Nucleus accumbens (tissue), 56 donors: ENCODE results near the gene SOX14.
A peak's percentile ranks its signal among the peaks of the same experiment; 100 is the strongest.

Experiments
- DNase-seq, 56 donors: peaks; one replicate each; lab custom pipeline; 2025; lab: John Stamatoyannopoulos, UW

The SOX14 gene

DNA sequence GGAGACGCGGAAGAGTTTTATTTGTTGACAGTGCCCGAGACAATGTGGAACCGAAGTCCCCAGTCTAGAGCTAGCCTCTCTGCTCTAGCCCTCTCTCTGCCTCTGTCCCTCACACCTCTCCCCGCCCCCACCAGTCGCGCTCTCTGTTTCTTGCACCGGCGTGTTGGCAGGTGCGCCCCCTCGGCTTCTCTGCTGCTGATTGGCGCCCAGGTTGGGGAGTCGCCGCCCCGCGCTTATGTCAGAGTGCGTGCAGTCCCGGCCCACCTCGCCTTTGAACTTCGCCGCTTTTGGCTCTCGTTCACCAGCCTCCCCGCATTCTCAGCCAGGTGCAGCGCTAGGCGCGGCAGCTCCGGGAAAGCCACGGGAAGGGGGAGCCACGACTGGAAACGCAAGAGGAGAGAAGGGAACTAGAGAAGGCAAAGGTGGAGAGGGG is at the start of gene SOX14:
Gene SOX14, plus strand, starts transcription at position 315 of the 433 bp plus-strand sequence. CDS start 470 bp downstream, outside the sequence.
- DNase-seq: peak in 1 of 56 donors; percentile 1

DNA sequence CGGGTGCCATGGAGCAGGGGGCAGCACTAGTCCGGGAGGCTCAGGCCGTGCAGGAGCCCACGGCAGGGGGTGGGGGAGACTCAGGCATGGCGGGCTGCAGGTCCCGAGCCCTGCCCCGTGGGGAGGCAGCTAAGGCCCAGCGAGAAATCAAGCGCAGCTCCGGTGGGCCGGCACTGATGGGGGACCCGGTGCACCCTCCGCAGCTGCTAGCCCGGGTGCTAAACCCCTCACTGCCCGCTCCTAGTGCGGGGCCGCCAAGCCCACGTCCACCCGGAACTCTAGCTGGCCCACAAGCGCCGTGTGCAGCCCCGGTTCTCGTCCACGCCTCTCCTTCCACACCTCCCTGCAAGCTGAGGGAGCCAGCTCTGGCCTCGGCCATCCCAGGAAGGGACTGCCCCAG is 49.6 kb upstream of the SOX14 start:
- DNase-seq: no peak

DNA sequence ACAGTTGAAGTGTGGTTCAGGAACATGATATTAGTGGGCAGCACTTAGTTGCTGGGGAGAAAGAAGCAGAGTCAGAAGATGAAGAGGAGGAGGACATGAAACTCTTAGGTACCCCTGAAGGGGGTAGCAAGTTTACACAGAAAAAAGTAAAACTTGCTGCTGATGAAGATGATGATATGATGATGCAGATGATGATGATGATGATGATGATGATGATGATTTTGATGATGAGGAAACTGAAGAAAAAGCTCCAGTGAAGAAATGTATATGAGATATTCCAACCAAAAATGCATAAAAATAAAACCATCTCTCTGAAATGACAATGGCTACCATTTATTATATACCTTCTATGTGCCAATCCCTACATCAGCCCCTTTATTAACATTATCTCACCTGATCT is 39.9 kb upstream of the SOX14 start:
- no peak for DNase-seq

- DNase-seq: no peak
These were observed 26.9 kb upstream of the SOX14 start for GRCh38 chr3:137737208-137737607.

- no peak for DNase-seq
These were observed 25.4 kb upstream of the SOX14 start for GRCh38 chr3:137738710-137739109.

DNA sequence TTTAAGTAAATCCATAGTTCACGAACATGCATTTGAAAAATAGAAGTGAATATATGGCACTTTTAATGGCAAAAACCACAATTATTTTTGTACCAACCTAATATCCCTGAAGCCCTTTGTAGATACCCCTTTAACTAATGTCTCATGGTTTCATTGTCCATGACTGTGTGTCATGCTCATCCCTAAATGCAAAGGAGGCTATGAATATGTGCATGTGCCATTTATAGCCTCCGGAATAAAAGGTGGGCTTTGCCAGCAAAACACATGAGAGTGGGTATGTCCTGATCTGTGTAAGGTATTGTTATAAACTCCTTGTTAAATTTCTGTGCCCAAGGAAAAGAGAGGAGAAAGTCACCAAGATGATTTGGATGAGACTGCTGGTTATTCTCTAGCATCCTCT is 20.5 kb upstream of the SOX14 start:
- no peak for DNase-seq

DNA sequence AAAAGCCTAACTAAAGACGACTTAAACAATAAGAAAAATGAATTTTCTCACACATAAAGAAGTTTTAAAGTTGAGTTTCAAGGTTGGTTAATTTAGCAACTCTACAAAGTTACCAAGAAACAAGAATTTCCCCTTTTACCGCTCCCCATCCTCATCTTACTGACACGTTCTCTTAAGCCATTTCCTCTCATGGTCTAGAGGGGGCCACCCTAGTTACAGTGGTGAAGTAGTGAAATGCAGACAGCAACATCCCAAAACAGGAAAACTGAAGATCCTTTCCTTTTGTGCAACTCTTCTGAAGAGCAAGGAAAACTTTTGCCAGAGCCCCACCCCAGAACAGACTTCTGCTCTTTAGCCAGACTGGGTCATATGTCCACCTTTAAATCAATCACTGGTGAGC is 17.3 kb upstream of the SOX14 start:
- DNase-seq: no peak

GRCh38 chr3:137759505-137759904 is 4.6 kb upstream of the SOX14 start:
- no peak for DNase-seq

GRCh38 chr3:137760341-137761098 is 3.6 kb upstream of the SOX14 start:
- DNase-seq: no peak

DNA sequence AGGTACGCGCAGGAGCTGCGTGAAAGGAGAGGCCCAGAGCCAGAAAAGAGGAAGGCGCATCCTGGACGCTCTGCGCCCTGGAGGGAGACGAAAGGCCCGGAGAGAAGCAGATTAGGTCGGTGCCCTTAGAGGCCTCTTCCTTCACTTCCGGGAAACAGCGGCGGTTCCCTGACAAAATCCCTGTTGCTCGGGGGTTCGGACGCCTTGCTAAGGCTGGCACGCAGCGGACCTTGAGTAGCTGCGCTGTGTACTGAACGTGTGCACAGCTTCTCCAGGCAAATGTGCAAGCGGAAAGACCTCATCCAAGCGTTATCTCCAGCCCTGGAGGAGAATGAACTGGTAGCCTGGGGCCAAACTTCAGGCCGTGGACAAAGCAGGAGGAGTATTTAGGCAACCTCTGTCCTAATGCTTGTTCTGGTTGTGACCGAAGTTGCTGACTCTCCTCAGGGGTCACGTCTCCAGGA is 3.0 kb upstream of the SOX14 start:
- no peak for DNase-seq

GRCh38 chr3:137761563-137762503 is 2.3 kb upstream of the SOX14 start:
- no peak for DNase-seq

DNA sequence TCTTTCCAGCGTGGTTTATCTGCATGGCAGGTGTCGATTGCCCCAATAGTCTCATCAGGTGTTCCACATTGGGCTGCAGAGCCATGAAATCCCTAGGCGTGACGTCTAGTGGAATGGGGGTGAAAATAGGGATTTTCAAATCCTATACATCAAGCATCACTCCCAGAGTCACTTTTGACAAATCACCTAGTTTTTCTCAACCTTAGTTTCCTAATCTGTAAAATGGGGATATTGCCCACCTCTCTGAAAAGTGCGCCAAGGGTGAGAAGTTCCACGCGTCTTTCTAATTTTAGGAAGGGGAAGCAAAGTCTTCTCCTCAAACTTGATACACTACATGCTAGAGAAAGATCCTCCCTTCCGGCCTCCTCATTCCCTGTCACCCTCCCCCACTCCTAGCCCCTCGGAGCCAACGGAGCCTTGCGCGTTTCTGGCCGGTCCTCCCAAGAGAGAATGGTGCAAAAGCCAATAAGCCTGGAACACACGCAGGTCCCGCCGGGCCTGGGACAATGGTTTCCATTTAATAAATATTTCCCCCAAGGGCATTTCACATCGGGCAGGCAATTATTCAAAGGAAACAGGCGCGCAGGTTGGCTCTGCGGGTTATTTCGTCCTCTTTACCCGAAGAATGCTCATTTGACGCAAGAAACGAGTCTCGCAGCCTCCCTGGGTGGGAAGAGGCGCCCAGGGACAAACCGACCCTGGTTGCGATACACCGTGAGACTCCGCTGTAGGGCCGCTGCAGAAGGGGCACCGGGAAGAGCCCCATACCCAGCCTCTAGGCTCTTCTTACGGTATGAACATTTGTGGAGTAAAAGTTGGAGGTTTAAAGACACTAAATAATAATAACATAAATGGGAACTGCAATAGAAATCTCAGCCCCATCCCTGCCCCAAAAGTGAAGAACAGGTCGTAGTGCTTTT is 1.2 kb upstream of the SOX14 start:
- DNase-seq: no peak

- DNase-seq: no peak
These were observed 549 bp upstream of the SOX14 start for GRCh38 chr3:137763594-137763938.

DNA sequence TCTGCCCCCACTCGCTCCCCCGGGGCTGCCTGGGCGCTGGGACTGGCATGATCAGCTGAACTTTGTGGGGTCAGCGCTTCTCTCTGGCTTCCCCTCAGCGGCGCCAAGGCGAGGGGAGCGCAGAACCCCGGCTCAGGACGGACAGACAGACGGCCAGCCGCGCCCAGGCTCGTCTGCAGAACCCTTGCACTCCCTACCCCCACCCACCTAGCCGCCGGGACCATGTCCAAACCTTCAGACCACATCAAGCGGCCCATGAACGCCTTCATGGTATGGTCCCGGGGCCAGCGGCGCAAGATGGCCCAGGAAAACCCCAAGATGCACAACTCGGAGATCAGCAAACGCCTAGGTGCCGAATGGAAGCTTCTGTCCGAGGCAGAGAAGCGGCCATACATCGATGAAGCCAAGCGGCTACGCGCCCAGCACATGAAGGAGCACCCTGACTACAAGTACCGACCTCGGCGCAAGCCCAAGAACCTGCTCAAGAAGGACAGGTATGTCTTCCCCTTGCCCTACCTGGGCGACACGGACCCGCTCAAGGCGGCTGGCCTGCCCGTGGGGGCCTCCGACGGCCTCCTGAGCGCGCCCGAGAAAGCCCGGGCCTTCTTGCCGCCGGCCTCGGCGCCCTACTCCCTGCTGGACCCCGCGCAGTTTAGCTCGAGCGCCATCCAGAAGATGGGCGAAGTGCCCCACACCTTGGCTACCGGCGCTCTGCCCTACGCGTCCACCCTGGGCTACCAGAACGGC is 621 bp downstream of the SOX14 start:
- DNase-seq: no peak

DNA sequence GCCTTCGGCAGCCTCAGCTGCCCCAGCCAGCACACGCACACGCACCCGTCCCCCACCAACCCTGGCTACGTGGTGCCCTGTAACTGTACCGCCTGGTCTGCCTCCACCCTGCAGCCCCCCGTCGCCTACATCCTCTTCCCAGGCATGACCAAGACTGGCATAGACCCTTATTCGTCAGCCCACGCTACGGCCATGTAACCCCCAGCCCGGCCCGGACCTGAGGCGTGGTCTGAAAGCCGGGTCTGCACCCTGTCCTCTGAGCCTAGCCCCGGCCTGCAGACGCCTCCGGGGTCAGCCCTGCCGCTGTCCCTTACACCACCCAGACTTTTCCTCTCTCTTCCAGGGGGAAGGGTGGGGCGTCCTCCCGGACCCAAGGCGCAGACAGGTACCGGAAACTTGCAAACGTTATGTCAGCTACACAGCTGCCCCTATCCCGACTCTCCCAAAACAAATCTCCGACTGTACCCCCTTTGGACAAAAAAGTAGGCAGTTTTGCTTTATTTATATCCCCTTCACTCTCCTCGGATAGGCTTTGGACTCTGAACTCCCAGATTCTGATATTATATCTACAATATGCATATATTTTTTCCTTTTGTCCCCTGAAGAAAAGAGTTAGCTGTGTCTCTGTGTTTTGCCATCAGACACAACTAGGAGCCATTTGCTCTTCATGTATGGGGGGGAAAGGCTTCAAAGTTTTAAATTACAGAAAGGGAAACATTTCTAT is 1.4 kb downstream of the SOX14 start:
- DNase-seq: no peak

DNA sequence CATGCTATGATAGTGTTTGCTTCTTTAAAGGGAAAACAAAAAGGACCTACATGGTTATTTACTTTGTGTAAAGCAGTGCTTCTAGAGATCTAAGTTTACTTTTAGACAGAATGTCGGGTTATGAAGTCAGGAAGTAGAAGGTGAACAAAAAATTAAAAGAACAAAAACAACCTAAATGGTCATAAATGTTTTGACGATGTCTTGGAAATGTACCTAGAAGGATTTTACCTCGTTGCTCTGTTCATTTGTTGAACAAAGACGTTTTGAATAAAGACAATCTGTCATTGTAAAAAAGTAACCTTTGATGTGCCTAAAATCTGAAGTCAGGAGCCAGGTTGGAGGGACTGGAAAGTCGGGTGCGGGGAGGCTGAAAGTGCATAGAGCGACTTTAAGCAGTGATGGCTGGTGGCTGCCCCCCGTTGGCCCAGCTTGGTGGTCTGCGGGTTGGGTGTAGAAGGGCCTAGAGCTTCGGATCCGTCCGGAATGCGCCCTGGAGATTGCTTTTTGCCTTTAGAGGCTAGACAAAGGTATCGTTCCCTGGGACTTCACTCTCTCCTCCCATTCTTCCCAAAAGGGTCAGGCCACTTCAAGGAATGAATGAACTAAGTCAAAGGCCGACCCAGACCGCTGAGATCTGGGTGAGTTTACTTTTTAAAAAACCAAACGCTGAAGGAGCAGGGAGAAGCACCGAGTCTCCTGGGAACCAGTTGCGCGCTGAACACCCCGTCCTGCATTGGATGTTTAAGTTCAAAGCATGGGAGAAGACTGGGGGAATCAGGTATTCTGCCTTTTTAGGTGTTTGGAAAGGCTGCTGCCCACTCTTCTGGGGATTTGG is 2.1 kb downstream of the SOX14 start:
- DNase-seq: no peak

GRCh38 chr3:137766876-137767537 is 2.9 kb downstream of the SOX14 start:
- no peak for DNase-seq
